CD14-positive monocyte (primary cell): Measurements from ENCODE around the gene GGT5. TPM values are rescaled to one million over a fixed set of nuclear protein-coding genes. Genes with fewer than 3 reads are reported as not detected.
"Not testable (repeated sequence)": the region's sequence is repeated elsewhere in the genome, so short reads cannot be mapped to it uniquely, and the experiment has no call there.

Experiments used
- DNase-seq, 3 donors: peaks; one replicate each; pipeline ENCODE4 v3.0.0-alpha.2; 2011 to 2022
- H2AFZ ChIP-seq: 2 replicates; pipeline ENCODE4 v1.6.0; 2012; ENCODE audit warnings: mild to moderate bottlenecking, low read depth, low read length, inconsistent platforms; ENCODE audit not compliant: insufficient read depth, poor library complexity, severe bottlenecking
- H3K27ac ChIP-seq, 2 donors: 1 replicate in 1 of 2; 2 replicates in 1 of 2; pipeline ENCODE4 v1.5.1; 2012 to 2013; ENCODE audit warnings: low read length in 2 of 2, control low read depth in 1 of 2, inconsistent platforms in 1 of 2, low read depth in 1 of 2, mild to moderate bottlenecking in 1 of 2
- H3K27me3 ChIP-seq, 2 donors: one replicate each; pipeline versions ENCODE4 v1.6.0 to v1.6.1; 2011 to 2013; ENCODE audit warnings: low read length in 2 of 2; ENCODE audit not compliant: control insufficient read depth in 2 of 2, insufficient read depth in 2 of 2
- H3K36me3 ChIP-seq, 2 donors: replicated peaks in 1 of 2; 1 replicate in 1 of 2; 2 replicates in 1 of 2; pipeline versions ENCODE4 v1.5.1 to v1.6.1; 2012 to 2013; ENCODE audit warnings: low read length in 2 of 2, control low read depth in 1 of 2, inconsistent platforms in 1 of 2, mild to moderate bottlenecking in 1 of 2; ENCODE audit not compliant: insufficient read depth in 2 of 2, control insufficient read depth in 1 of 2
- H3K4me1 ChIP-seq, 2 donors: 1 replicate in 1 of 2; 2 replicates in 1 of 2; pipeline versions ENCODE4 v1.5.1 to v1.6.1; 2012 to 2013; ENCODE audit warnings: low read length in 2 of 2, control low read depth in 1 of 2, inconsistent platforms in 1 of 2, mild to moderate bottlenecking in 1 of 2, moderate library complexity in 1 of 2; ENCODE audit not compliant: insufficient read depth in 2 of 2, control insufficient read depth in 1 of 2
- H3K4me2 ChIP-seq: replicated peaks from 2 replicates; pipeline ENCODE3; 2012; ENCODE audit warnings: low read length, moderate library complexity, mild to moderate bottlenecking; ENCODE audit not compliant: poor library complexity, severe bottlenecking; ENCODE audit errors: extremely low read depth
- H3K4me3 ChIP-seq, 3 experiments: fragments of 200-600 bp in 1 of 3; sonication (generic) in 1 of 3; replicated peaks in 1 of 3; 1 replicate in 2 of 3; 2 replicates in 1 of 3; pipeline ENCODE4 v1.5.1; 2011 to 2013; ENCODE audit warnings: low read length in 3 of 3, mild to moderate bottlenecking in 3 of 3, control low read depth in 2 of 3, low read depth in 2 of 3, inconsistent platforms in 1 of 3, moderate library complexity in 1 of 3
- H3K79me2 ChIP-seq: 2 replicates; pipeline ENCODE4 v1.6.0; 2012; ENCODE audit warnings: mild to moderate bottlenecking, control low read depth, inconsistent platforms, low read length, moderate library complexity; ENCODE audit not compliant: insufficient read depth
- H3K9ac ChIP-seq: 2 replicates; pipeline ENCODE4 v1.6.0; 2017; ENCODE audit warnings: low read length, mild to moderate bottlenecking; ENCODE audit not compliant: insufficient read depth, poor library complexity, severe bottlenecking
- H3K9me3 ChIP-seq, 2 donors: replicated peaks in 1 of 2; 1 replicate in 1 of 2; 2 replicates in 1 of 2; pipeline versions ENCODE4 v1.5.1 to v1.6.1; 2012 to 2013; ENCODE audit warnings: low read length in 2 of 2, control low read depth in 1 of 2; ENCODE audit not compliant: control insufficient read depth in 1 of 2, insufficient read depth in 1 of 2
- H4K20me1 ChIP-seq: 2 replicates; pipeline ENCODE4 v1.6.0; 2012; ENCODE audit warnings: mild to moderate bottlenecking, low read length, control low read depth, moderate library complexity; ENCODE audit not compliant: insufficient read depth
- H3K27ac Mint-ChIP-seq, 7 donors: one replicate each; pipeline ENCODE4 v1.8.0; 2020; ENCODE audit warnings: mild to moderate bottlenecking in 7 of 7, mixed read lengths in 7 of 7, moderate library complexity in 6 of 7, inconsistent platforms in 2 of 7
- H3K27me3 Mint-ChIP-seq, 3 donors: one replicate each; pipeline ENCODE4 v1.8.0; 2021 to 2022; ENCODE audit warnings: low read depth in 3 of 3, mild to moderate bottlenecking in 3 of 3, mixed read lengths in 3 of 3, moderate library complexity in 3 of 3, inconsistent platforms in 1 of 3
- H3K36me3 Mint-ChIP-seq, 2 donors: one replicate each; pipeline ENCODE4 v1.8.0; 2020; ENCODE audit warnings: mixed read lengths in 2 of 2, inconsistent platforms in 1 of 2, mild to moderate bottlenecking in 1 of 2
- H3K4me1 Mint-ChIP-seq: one replicate; pipeline ENCODE4 v1.8.0; 2020; ENCODE audit warnings: mild to moderate bottlenecking, mixed read lengths
- H3K4me3 Mint-ChIP-seq, 2 donors: one replicate each; pipeline ENCODE4 v1.8.0; 2020; ENCODE audit warnings: mild to moderate bottlenecking in 2 of 2, mixed read lengths in 2 of 2, moderate library complexity in 1 of 2
- H3K9me3 Mint-ChIP-seq, 7 donors: one replicate each; pipeline ENCODE4 v1.8.0; 2020 to 2022; ENCODE audit warnings: mixed read lengths in 7 of 7, mild to moderate bottlenecking in 6 of 7, moderate library complexity in 6 of 7, inconsistent platforms in 2 of 7
- WGBS: methylation state at CpG from one replicate; pipeline ENCODE4 v1.1.5; 2013; ENCODE audit warnings: missing lambda C conversion rate; ENCODE audit not compliant: insufficient coverage; 5-methylcytosine and 5-hydroxymethylcytosine counted together
- intact Hi-C, 2 donors: fragments of 100-400 bp; cut with micrococcal nuclease; formaldehyde crosslinking; loops; one replicate each; pipeline versions ENCODE4 v1.15.0 to v1.15.1; 2023
- polyA plus RNA-seq, 3 donors: library from polyadenylated mRNA; depleted of rRNA in 1 of 3; unstranded in 2 of 3; stranded (reverse) in 1 of 3; fragments of 300-500 nt in 2 of 3; fragments of >200 nt in 1 of 3; fragmentation: Illumina TruSeq in 2 of 3; gene quantifications; 1 replicate in 2 of 3; 2 replicates in 1 of 3; pipeline ENCODE4 v1.2.3, GENCODE V29; 2012 to 2021
- TF ChIP-seq, protein P1 (sequence below): fragments of 200-600 bp; IDR thresholded peaks from one replicate; pipeline ENCODE4 v1.8.0; 2022; ENCODE audit warnings: antibody characterized with exemption, mild to moderate bottlenecking

The GGT5 gene
- polyA plus RNA-seq, 3 donors, result 0.26 to 0.41 TPM; not detected in 1

DNA sequence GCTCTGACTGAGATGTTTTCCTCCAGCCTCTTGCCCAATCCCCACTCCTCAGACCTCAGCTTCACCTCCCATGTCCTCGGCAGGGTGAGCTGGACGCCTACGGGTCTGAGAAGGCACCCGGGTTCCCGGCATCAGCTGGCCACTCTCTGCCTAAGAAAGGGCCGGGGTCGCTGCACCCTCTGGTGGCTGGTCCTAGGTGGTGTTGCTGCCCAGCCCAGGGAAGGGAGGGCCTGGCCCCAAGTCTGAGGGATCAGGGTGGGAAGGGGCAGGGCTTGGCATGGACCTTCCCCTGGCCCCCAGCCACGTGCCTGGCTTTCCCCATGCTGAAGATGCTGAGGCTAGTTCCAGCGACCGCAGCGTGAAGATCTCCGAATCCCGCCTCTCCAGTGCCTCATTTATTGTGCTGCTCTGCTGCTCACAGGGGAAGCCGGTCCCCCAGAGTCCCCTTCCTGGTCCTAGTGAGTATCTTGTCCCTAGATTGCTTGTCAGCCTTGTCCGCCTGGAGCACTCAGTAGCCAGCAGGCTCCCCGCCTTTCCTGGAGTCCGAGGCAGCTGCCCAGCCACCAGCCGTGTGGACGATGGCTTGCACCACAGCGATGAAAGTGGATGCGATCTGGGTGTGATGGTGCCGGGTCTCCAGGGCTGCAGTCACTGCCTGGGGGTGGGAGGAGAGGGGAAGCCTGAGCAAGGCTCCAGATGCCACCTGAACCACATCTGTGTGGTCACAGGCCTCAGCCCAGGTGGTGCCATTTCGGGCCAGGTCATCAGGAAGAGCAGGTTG lies 2.9 kb upstream of the GGT5 start:
- Histone ChIP-seq H3K4me3 (no peak overlapping the region), H2AFZ (peak overlapping the region; percentile 56), H3K27ac (no peak overlapping the region), H4K20me1 (no peaks in the 10 kb centered on the region), H3K27me3 (no peaks in the 10 kb centered on the region), H3K4me1 (peaks cover 25 to 26% of the 10 kb centered on the region in 2 donors), H3K9me3 (no peaks in the 10 kb centered on the region), H3K79me2 (no peaks in the 10 kb centered on the region), H3K4me2 (no peak overlapping the region), H3K9ac (no peak overlapping the region), H3K36me3 (no peaks in the 10 kb centered on the region)
- DNase-seq, result peak; percentile 53 to 87 (median 54)
- peak overlapping the region in 3 of 7 donors; percentile 28 to 80 (median 30) for H3K27ac Mint-ChIP-seq
- H3K36me3 Mint-ChIP-seq, result no peaks in the 10 kb centered on the region
- H3K27me3 Mint-ChIP-seq, result peaks cover 0 to 9% (median 4%) of the 10 kb centered on the region in 3 donors
- intact Hi-C loops, result loop anchor here (2.0 to 5.0 kb wide), 2 partner anchors 57 to 60 kb away; no protein-coding TSS in a partner anchor
- H3K9me3 Mint-ChIP-seq, result no peaks in the 10 kb centered on the region
- WGBS, result 53% methylated on average over 22 of the region's 23 CpGs
- H3K4me3 Mint-ChIP-seq, result no peak overlapping the region
- TF ChIP-seq, protein P1, sequence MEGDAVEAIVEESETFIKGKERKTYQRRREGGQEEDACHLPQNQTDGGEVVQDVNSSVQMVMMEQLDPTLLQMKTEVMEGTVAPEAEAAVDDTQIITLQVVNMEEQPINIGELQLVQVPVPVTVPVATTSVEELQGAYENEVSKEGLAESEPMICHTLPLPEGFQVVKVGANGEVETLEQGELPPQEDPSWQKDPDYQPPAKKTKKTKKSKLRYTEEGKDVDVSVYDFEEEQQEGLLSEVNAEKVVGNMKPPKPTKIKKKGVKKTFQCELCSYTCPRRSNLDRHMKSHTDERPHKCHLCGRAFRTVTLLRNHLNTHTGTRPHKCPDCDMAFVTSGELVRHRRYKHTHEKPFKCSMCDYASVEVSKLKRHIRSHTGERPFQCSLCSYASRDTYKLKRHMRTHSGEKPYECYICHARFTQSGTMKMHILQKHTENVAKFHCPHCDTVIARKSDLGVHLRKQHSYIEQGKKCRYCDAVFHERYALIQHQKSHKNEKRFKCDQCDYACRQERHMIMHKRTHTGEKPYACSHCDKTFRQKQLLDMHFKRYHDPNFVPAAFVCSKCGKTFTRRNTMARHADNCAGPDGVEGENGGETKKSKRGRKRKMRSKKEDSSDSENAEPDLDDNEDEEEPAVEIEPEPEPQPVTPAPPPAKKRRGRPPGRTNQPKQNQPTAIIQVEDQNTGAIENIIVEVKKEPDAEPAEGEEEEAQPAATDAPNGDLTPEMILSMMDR, result peak; percentile 66
- peaks cover 29% of the 10 kb centered on the region for H3K4me1 Mint-ChIP-seq

DNA sequence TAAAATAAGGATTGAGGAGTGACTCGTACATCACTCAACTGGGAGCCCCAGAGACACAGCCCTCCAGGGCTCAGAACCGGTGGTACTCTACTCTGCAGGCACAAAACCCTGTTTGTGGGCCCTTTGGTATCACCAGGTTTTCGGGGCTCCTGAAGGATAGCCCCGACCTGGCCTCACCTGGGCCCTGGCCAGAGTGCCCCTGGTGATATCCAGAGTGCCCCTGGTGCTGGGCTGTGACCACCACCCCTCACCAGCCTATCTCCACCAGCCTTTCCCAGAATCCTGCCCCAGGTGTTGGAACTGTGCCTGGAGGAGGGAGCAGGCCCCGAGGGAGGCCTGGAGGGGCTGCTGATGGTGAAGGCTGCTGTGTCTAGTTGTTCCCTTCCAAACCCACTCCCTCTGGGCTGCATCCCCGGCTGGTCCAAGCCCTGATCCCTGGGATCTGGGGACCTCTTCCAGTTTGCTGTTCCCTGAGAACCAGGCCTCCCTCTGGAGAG lies 2.2 kb upstream of the GGT5 start:
- H3K4me3 Mint-ChIP-seq, result no peak overlapping the region
- DNase-seq, result no peak
- no peaks in the 10 kb centered on the region for H3K36me3 Mint-ChIP-seq
- H3K27ac ChIP-seq, result no peak overlapping the region
- H3K4me3 ChIP-seq, result no peak overlapping the region
- H3K4me2 ChIP-seq, result no peak overlapping the region
- intact Hi-C loops, result loop anchor here (2.0 to 5.0 kb wide), 2 partner anchors 56 to 60 kb away; no protein-coding TSS in a partner anchor
- peaks cover 36% of the 10 kb centered on the region for H3K4me1 Mint-ChIP-seq
- no peaks in the 10 kb centered on the region for H3K36me3 ChIP-seq
- TF ChIP-seq, protein P1, result no peak
- 85% methylated on average over 3 of the region's 6 CpGs for WGBS
- H2AFZ ChIP-seq, result peak overlapping the region; percentile 56
- H4K20me1 ChIP-seq, result no peaks in the 10 kb centered on the region
- no peaks in the 10 kb centered on the region for H3K9me3 Mint-ChIP-seq
- H3K79me2 ChIP-seq, result no peaks in the 10 kb centered on the region
- peak overlapping the region in 4 of 7 donors; percentile 28 to 69 (median 43) for H3K27ac Mint-ChIP-seq
- H3K9ac ChIP-seq, result no peak overlapping the region
- H3K27me3 Mint-ChIP-seq, result peaks cover 0 to 9% (median 4%) of the 10 kb centered on the region in 3 donors
- no peaks in the 10 kb centered on the region for H3K27me3 ChIP-seq
- peaks cover 32% of the 10 kb centered on the region in 2 donors for H3K4me1 ChIP-seq
- no peaks in the 10 kb centered on the region for H3K9me3 ChIP-seq

DNA sequence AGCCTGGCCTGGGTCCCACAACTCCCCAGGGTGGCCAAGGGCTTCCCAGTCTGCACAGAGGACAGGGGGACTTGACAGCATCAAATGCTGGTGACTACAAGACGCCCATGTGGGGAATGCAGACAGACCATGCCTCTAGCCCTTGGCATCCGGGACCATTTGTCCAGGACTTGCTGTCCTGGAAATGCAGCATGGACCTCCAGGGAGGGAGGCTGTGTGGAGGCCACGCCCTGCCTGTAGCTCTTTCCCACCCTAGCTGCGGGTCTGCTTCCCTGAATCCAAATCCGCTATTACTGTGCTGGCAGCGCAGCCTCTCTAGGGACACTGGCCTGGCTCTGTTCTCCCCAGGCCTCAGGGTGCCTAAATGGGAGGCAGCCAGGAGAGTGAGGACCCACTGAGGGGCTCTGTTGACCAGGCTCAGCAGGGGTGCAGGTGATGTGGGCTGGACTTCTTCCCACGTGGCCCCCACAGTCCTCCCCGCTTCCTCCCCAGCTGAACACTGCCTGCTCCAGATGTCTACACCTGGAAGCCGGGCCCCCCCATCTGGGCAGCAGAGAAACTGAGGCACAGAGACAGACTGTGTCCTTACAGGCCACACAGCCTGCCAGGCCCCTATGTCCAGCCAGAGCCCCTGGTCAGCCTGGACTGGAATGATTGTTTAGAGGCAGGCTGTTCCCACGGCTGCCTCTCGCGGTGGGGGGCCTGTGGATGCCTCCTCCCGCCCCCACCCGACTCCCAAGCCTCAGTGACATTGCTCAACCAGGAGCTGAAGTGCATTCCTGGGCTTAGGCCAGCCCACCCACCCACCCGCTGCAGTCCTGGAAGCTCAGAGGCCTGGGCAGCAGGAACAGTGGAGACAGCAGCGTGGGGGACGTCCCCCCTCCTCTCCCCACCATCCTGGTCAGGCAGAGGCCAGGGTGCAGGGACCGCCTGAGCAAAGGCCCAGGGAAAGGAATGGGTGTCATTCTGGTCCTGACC lies 991 bp upstream of the GGT5 start:
- not testable (repeated sequence) for H3K27ac Mint-ChIP-seq, H3K4me3 ChIP-seq, H3K9me3 Mint-ChIP-seq, H3K4me2 ChIP-seq, DNase-seq, H3K27ac ChIP-seq, H4K20me1 ChIP-seq, H2AFZ ChIP-seq, H3K9ac ChIP-seq, H3K36me3 ChIP-seq, H3K27me3 ChIP-seq, H3K36me3 Mint-ChIP-seq, H3K9me3 ChIP-seq, H3K79me2 ChIP-seq, H3K4me3 Mint-ChIP-seq, H3K27me3 Mint-ChIP-seq
- 100% methylated on average over 2 of the region's 18 CpGs for WGBS
- peaks cover 39% of the 10 kb centered on the region in 2 donors for H3K4me1 ChIP-seq
- intact Hi-C loops, result loop anchor here (2.0 to 5.0 kb wide), 2 partner anchors 55 to 59 kb away; no protein-coding TSS in a partner anchor
- H3K4me1 Mint-ChIP-seq, result peaks cover 45% of the 10 kb centered on the region
